T-helper 1 cell treated with Interleukin-12 subunit alpha and Interleukin-12 subunit beta and Interleukin-4 antibody, amounts not matched to agents 30 μg/mL and 1 μg/mL, for 36 hours (primary cell): ENCODE measurements around the gene PEX11G.

Experiments used
- H3K27ac Mint-ChIP-seq: one replicate; pipeline ENCODE4 v1.8.0; 2021; ENCODE audit warnings: mild to moderate bottlenecking, mixed read lengths
- H3K27me3 Mint-ChIP-seq: one replicate; pipeline ENCODE4 v1.8.0; 2021; ENCODE audit warnings: low read depth, mixed read lengths
- H3K36me3 Mint-ChIP-seq: one replicate; pipeline ENCODE4 v1.8.0; 2021; ENCODE audit warnings: low read depth, mixed read lengths
- H3K4me1 Mint-ChIP-seq: one replicate; pipeline ENCODE4 v1.8.0; 2021; ENCODE audit warnings: low read depth, mixed read lengths
- H3K4me3 Mint-ChIP-seq: one replicate; pipeline ENCODE4 v1.8.0; 2021; ENCODE audit warnings: mild to moderate bottlenecking, moderate library complexity, mixed read lengths
- H3K9me3 Mint-ChIP-seq: one replicate; pipeline ENCODE4 v1.8.0; 2021; ENCODE audit warnings: mixed read lengths

Gene PEX11G

DNA sequence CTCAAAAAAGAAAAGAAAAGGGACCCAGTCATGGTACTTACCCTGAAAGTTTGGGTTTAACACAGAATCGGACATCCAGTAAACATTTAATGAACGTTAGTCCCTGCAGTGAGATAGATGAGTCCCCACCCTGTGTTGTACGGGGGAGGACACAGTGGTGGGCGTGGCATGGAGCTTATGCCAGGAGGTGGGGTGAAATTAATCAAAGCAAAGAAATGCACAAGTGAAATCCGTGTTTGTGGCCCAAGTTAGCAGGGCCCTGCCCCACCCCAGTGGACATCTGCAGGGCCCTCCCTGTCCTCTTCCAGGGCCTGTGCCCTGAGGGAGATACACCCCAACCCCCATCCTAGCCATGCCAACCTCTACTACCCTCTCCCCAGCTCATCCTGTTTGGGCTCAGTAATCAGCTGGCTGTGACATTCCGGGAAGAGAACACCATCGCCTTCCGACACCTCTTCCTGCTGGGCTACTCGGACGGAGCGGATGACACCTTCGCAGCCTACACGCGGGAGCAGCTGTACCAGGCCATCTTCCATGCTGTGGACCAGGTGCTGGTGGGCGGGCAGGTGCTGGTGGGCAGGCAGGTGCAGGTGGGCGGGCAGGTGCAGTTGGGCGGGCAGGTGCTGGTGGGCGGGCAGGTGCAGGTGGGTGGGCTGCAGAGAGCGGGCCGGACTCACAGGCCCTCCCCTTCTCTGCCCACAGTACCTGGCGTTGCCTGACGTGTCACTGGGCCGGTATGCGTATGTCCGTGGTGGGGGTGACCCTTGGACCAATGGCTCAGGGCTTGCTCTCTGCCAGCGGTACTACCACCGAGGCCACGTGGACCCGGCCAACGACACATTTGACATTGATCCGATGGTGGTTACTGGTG lies 37.5 kb upstream of the PEX11G start:
- Mint-ChIP-seq H3K9me3 (no peaks in the 10 kb centered on the region), H3K4me3 (no peak overlapping the region), H3K27ac (no peak overlapping the region), H3K36me3 (peaks cover 2% of the 10 kb centered on the region), H3K27me3 (no peaks in the 10 kb centered on the region), H3K4me1 (peaks cover 7% of the 10 kb centered on the region)

GRCh38 chr19:7524992-7525739 lies 36.3 kb upstream of the PEX11G start:
- Mint-ChIP-seq H3K4me1 (peaks cover 7% of the 10 kb centered on the region), H3K36me3 (peaks cover 2% of the 10 kb centered on the region), H3K4me3 (no peak overlapping the region), H3K27ac (no peak overlapping the region), H3K27me3 (no peaks in the 10 kb centered on the region), H3K9me3 (no peaks in the 10 kb centered on the region)

DNA sequence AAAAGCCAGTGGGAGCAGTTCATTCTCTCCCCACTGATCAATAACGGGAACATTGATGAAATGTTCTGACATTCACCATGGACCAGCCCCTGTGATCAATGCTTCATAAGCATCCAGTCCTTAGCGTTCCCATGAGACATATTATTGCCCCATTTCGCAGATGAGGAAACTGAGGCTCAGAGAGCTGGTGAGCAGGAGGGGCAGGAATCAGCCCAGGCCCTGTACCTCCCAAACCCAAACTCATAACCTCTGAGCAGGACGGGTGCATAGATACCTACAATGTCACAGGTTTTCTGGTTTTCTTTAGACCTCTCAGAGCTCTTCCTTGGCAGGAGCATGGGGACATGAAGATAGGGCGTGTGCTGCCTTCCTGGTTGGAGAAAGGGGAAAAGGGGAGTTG lies 35.7 kb upstream of the PEX11G start:
- H3K4me3 Mint-ChIP-seq = no peak overlapping the region
- peaks cover 2% of the 10 kb centered on the region for H3K36me3 Mint-ChIP-seq
- no peaks in the 10 kb centered on the region for H3K9me3 Mint-ChIP-seq
- no peak overlapping the region for H3K27ac Mint-ChIP-seq
- H3K27me3 Mint-ChIP-seq = no peaks in the 10 kb centered on the region
- peaks cover 7% of the 10 kb centered on the region for H3K4me1 Mint-ChIP-seq

DNA sequence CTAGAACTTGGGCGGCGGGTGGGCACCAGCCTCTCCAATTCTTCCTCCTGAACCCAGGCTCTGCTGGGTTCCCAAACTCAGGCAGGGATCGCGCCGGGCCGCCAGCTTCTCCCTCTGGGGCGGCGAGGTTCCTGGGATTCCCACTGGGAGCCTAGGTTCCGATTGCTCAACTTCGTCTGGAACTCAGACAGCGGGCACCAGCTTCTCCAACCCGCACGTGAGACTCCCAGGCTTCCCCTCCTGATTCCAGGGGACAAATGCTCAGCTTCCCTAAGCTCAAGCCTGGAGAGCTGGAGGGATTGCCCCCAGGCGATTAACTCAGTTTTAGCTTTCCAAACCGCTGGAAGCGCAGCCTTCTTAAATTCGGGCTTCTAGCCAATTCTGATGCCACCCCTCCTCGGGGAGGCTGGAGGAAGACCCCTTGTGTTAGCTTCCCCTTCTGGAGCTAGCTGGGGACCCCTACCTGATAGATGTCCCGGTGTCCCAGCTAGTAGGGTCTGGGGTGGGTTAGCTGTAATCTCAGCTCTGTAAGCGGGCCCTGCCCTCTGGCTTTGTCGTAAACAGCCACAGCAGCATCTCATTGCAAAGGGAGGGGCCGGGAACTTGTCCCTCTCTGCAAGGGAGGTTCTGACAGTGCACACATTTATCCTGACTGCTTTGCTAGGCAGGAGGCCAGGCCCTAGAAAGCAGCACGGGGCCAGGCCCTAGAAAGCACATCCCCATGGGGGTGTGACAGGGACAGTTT lies 34.3 kb upstream of the PEX11G start:
- H3K4me3 Mint-ChIP-seq = peak overlapping the region; percentile 70
- H3K27me3 Mint-ChIP-seq = peaks cover 3% of the 10 kb centered on the region
- no peak overlapping the region for H3K27ac Mint-ChIP-seq

GRCh38 chr19:7522072-7522922 lies 33.5 kb upstream of the PEX11G start, which contains the start of gene MCOLN1:
Gene MCOLN1 (plus strand): TSS chr19:7522624. CDS start chr19:7522751, 127 bp downstream.
- H3K27ac Mint-ChIP-seq = peak within 1 kb of the TSS; percentile 92
- H3K4me1 Mint-ChIP-seq = peaks cover 9% of the 10 kb centered on the region
- H3K27me3 Mint-ChIP-seq = peaks cover 11% of the 10 kb centered on the region
- H3K9me3 Mint-ChIP-seq = no peaks in the 10 kb centered on the region
- peak within 1 kb of the TSS; percentile 88 for H3K4me3 Mint-ChIP-seq
- H3K36me3 Mint-ChIP-seq = no peaks in the 10 kb centered on the region

More for the DNA sequence above, 34.3 kb upstream of the PEX11G start:
- Mint-ChIP-seq H3K4me1 (peaks cover 9% of the 10 kb centered on the region), H3K36me3 (no peaks in the 10 kb centered on the region), H3K9me3 (no peaks in the 10 kb centered on the region)

GRCh38 chr19:7521551-7522071 lies 32.8 kb upstream of the PEX11G start:
- no peaks in the 10 kb centered on the region for H3K9me3 Mint-ChIP-seq
- H3K27ac Mint-ChIP-seq = peak overlapping the region; percentile 92
- H3K36me3 Mint-ChIP-seq = no peaks in the 10 kb centered on the region

DNA sequence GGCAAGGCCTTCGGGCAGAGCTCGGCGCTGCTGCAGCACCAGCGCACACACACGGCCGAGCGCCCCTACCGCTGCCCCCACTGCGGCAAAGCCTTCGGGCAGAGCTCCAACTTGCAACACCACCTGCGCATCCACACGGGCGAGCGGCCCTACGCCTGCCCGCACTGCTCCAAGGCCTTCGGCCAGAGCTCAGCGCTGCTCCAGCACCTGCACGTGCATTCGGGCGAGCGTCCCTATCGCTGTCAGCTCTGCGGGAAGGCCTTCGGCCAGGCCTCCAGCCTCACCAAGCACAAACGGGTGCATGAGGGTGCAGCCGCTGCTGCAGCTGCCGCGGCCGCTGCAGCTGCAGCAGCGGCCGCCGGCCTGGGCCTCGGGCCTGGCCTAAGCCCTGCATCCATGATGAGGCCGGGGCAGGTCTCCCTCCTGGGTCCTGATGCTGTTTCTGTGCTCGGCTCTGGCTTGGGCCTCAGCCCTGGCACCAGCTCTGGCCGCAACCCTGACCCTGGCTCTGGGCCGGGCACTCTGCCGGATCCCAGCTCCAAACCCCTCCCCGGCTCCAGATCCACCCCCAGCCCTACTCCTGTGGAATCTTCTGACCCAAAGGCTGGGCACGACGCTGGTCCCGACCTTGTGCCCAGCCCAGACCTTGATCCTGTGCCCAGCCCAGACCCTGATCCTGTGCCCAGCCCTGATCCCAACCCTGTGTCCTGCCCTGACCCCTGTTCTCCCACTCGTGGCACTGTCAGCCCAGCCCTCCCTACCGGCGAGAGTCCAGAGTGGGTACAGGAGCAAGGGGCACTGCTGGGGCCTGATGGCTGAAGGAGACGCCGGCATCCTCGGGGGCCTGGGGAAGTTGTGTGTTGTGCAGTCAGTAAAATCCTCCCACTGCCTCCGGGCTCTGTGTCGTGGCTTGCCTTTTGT lies 31.6 kb upstream of the PEX11G start:
- peaks cover 15% of the 10 kb centered on the region for H3K4me1 Mint-ChIP-seq
- no peak overlapping the region for H3K4me3 Mint-ChIP-seq
- peaks cover 24% of the 10 kb centered on the region for H3K27me3 Mint-ChIP-seq
- no peak overlapping the region for H3K27ac Mint-ChIP-seq
- peaks cover 3% of the 10 kb centered on the region for H3K36me3 Mint-ChIP-seq
- no peaks in the 10 kb centered on the region for H3K9me3 Mint-ChIP-seq

More at GRCh38 chr19:7521551-7522071, 32.8 kb upstream of the PEX11G start:
- peaks cover 18% of the 10 kb centered on the region for H3K27me3 Mint-ChIP-seq
- peak overlapping the region; percentile 88 for H3K4me3 Mint-ChIP-seq
- peaks cover 12% of the 10 kb centered on the region for H3K4me1 Mint-ChIP-seq

GRCh38 chr19:7519361-7520130 lies 30.7 kb upstream of the PEX11G start:
- Mint-ChIP-seq H3K9me3 (no peaks in the 10 kb centered on the region), H3K36me3 (peaks cover 3% of the 10 kb centered on the region), H3K4me1 (peaks cover 15% of the 10 kb centered on the region), H3K4me3 (no peak overlapping the region), H3K27me3 (peaks cover 32% of the 10 kb centered on the region), H3K27ac (no peak overlapping the region)

DNA sequence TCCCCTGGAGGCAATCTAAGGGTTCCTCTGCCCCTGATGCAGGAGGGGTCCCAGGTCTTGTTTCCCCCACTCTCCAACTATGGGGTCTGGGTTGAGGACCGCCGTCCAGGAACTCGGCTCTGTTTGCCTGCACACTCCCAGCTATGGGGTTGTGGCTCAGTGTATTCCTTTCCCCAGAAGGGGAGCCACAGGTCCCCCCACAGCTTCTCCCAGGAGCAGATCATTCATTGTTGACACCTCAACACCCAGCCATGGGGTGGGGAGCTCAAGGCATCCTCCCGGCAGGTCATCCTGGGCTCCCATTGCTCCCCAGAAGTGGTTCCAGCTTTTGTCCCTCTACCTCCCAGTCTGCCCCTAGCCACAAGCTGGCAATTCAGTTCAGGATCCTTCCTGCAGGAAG lies 28.0 kb upstream of the PEX11G start:
- Mint-ChIP-seq H3K27me3 (peaks cover 38% of the 10 kb centered on the region), H3K4me3 (peak overlapping the region; percentile 54), H3K9me3 (no peaks in the 10 kb centered on the region), H3K27ac (no peak overlapping the region), H3K36me3 (peaks cover 3% of the 10 kb centered on the region), H3K4me1 (peaks cover 9% of the 10 kb centered on the region)

DNA sequence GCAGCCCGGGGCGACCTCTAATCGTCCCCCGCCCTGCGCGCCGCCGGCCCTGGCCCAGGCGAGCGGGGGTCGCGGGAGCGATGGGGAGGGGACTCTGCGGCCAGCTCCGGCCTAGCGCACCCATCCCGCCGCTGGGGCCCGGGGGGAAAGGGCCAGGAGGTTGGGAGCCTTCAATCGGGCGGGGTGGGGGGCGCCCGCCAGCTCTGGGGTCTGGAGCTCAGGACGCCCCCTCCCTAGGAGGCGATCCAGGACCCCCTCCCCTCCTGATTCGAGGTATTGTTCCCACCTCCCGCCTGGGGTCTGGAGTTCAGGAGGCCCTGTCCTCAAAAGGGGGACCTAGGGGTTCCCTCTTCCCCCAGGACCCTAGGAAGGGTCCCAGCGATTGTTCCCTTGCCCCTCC lies 27.5 kb upstream of the PEX11G start:
- Mint-ChIP-seq H3K27me3 (peaks cover 38% of the 10 kb centered on the region), H3K27ac (no peak overlapping the region), H3K9me3 (no peaks in the 10 kb centered on the region), H3K36me3 (peaks cover 3% of the 10 kb centered on the region), H3K4me1 (peaks cover 8% of the 10 kb centered on the region), H3K4me3 (peak overlapping the region; percentile 54)

GRCh38 chr19:7515645-7516151 lies 26.9 kb upstream of the PEX11G start, which contains the start of gene ZNF358:
Gene ZNF358 (plus strand): TSS chr19:7516103. CDS start chr19:7519243, 3,140 bp downstream.
- Mint-ChIP-seq H3K27ac (peak within 1 kb of the TSS; percentile 10), H3K4me3 (peak within 1 kb of the TSS; percentile 83), H3K9me3 (no peaks in the 10 kb centered on the region), H3K4me1 (peaks cover 8% of the 10 kb centered on the region), H3K36me3 (peaks cover 3% of the 10 kb centered on the region), H3K27me3 (peaks cover 38% of the 10 kb centered on the region)

DNA sequence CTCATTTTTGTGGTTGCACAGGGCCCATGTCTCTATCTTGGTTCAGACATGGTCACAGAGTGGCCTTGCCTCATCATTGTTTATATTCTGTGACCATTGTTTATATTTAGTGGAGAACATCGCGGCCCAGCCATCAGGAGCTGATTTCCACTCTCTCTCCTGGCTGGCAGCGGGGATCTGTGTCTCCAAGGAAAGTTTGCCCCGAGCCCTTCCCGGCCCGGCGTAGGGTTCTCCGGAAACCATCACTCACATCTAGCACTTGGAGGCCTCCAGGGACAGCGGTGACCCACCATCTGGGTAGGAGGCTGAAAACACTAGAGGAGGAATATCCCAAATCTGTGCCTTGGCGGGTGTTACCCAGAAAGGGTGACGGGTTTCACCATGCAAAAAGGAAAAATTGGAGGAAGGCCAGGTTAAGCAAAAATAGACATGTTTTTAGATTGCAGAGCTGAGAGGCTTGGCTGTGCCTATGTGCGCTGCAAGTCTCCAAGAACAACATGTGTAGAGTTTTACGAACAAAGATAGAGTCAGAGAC lies 26.3 kb upstream of the PEX11G start:
- H3K4me1 Mint-ChIP-seq = peaks cover 8% of the 10 kb centered on the region
- peak overlapping the region; percentile 10 for H3K27ac Mint-ChIP-seq
- H3K9me3 Mint-ChIP-seq = no peaks in the 10 kb centered on the region
- peak overlapping the region; percentile 83 for H3K4me3 Mint-ChIP-seq
- peaks cover 38% of the 10 kb centered on the region for H3K27me3 Mint-ChIP-seq
- peaks cover 3% of the 10 kb centered on the region for H3K36me3 Mint-ChIP-seq
